HepG2 (cell line): ENCODE results near the gene ABHD17C. TPM values are rescaled to one million over a fixed set of nuclear protein-coding genes. Genes with fewer than 3 reads are reported as not detected.

Source experiments
- ATAC-seq: fragments of 200-7000 bp; cut with Tn5 transposase; 3 replicates; pipeline ENCODE4 v1.9.1; 2020; ENCODE audit warnings: mild to moderate bottlenecking, moderate library complexity
- BruUV-seq: library from RNA; stranded (reverse); fragments of 400-500 nt; replicated peaks from 2 replicates; lab custom pipeline; 2021; lab: Mats Ljungman, UMichigan
- CTCF ChIA-PET: fragments of 300-600 bp; formaldehyde crosslinking; extraction: SDS; loops from one replicate; lab custom pipeline; 2021; ENCODE audit warnings: low total read pairs, inconsistent platforms, low intra/inter-chr PET ratio; lab: Yijun Ruan, JAX
- POLR2A ChIA-PET: fragments of 350-600 bp; sonication (Branson Sonifier 250); formaldehyde crosslinking; loops from one replicate; lab custom pipeline; 2020; ENCODE audit warnings: antibody characterized with exemption, inconsistent platforms; lab: Yijun Ruan, JAX
- DNase-seq: peaks from one replicate; pipeline ENCODE4 v3.0.0-alpha.2; 2015; ENCODE audit warnings: low spot score
- FAIRE-seq: peaks from 3 replicates; lab custom pipeline; 2011; peaks lifted over from hg19 to GRCh38; lab: Jason Lieb, UNC
- H2AFZ ChIP-seq: one replicate; pipeline ENCODE4 v1.6.1; 2011; ENCODE audit warnings: low read length, inconsistent platforms
- H3K27ac ChIP-seq: fragments of 300-600 bp; 3 replicates; pipeline ENCODE4 v1.8.0; 2011; ENCODE audit warnings: mixed run types, mild to moderate bottlenecking, mixed read lengths, low read length, inconsistent platforms; ENCODE audit not compliant: insufficient read depth; ENCODE audit errors: extremely low read length
- H3K27me3 ChIP-seq, 2 experiments: fragments of 200-600 bp in 1 of 2; 2 replicates in 1 of 2; 3 replicates in 1 of 2; pipeline versions ENCODE4 v1.6.0 to v1.8.0; 2011; ENCODE audit warnings: low read length in 2 of 2, mild to moderate bottlenecking in 2 of 2, moderate library complexity in 2 of 2, inconsistent platforms in 1 of 2; ENCODE audit not compliant: insufficient read depth in 2 of 2, control insufficient read depth in 1 of 2
- H3K36me3 ChIP-seq, 2 experiments: fragments of 200-600 bp in 1 of 2; replicated peaks in 1 of 2; 2 replicates in 1 of 2; 3 replicates in 1 of 2; pipeline versions ENCODE4 v1.5.1 to v1.8.0; 2011; ENCODE audit warnings: low read length in 2 of 2, inconsistent platforms in 1 of 2; ENCODE audit not compliant: insufficient read depth in 2 of 2, control insufficient read depth in 1 of 2
- H3K4me1 ChIP-seq: 2 replicates; pipeline ENCODE4 v1.5.1; 2012; ENCODE audit warnings: low read length, inconsistent platforms; ENCODE audit not compliant: insufficient read depth
- H3K4me2 ChIP-seq: 2 replicates; pipeline ENCODE4 v1.6.0; 2011; ENCODE audit warnings: low read depth, low read length, inconsistent platforms
- H3K4me3 ChIP-seq, 3 experiments: fragments of 200-600 bp in 1 of 3; sonication (generic), shearing (Covaris generic) in 1 of 3; replicated peaks in 1 of 3; 2 replicates each; pipeline ENCODE4 v1.5.1; 2011 to 2016; ENCODE audit warnings: low read length in 3 of 3, inconsistent platforms in 2 of 3, low read depth in 2 of 3, mild to moderate bottlenecking in 2 of 3, control low read depth in 1 of 3, mixed read lengths in 1 of 3; ENCODE audit not compliant: insufficient read depth in 1 of 3
- H3K79me2 ChIP-seq: one replicate; pipeline ENCODE4 v1.6.1; 2011; ENCODE audit warnings: low read length, inconsistent platforms; ENCODE audit not compliant: insufficient read depth
- H3K9ac ChIP-seq: 2 replicates; pipeline ENCODE4 v1.6.0; 2011; ENCODE audit warnings: mild to moderate bottlenecking, low read depth, low read length, inconsistent platforms; ENCODE audit not compliant: insufficient read depth
- H3K9me3 ChIP-seq: 2 replicates; pipeline ENCODE4 v1.5.1; 2012; ENCODE audit warnings: mild to moderate bottlenecking, low read length
- H4K20me1 ChIP-seq: 2 replicates; pipeline ENCODE4 v1.6.0; 2011; ENCODE audit warnings: inconsistent platforms, mild to moderate bottlenecking, low read length, moderate library complexity; ENCODE audit not compliant: insufficient read depth
- ATF7-NPFF ChIP-seq: sonication (generic); formaldehyde crosslinking; IDR thresholded peaks from 2 replicates; pipeline ENCODE4 v1.8.1; 2023; ENCODE audit warnings: mild to moderate bottlenecking, low read depth, missing genetic modification reagents, moderate library complexity
- CBX1 ChIP-seq: IDR thresholded peaks from one replicate; pipeline ENCODE4 v1.6.1; 2016; ENCODE audit warnings: antibody characterized with exemption, low read depth
- DPF2 ChIP-seq: sonication (generic); formaldehyde crosslinking; IDR thresholded peaks from 2 replicates; pipeline ENCODE4 v1.4.0; 2020; ENCODE audit warnings: mild to moderate bottlenecking, low read depth, missing genetic modification reagents, borderline replicate concordance
- EZH2 ChIP-seq: conservative IDR thresholded peaks from 2 replicates; pipeline ENCODE4 v1.6.1; 2012; ENCODE audit warnings: mild to moderate bottlenecking, low read depth, low read length, moderate library complexity
- FOXC1 ChIP-seq: sonication (generic); formaldehyde crosslinking; IDR thresholded peaks from 2 replicates; pipeline ENCODE4 v1.8.0; 2022; ENCODE audit warnings: mild to moderate bottlenecking, missing genetic modification reagents, borderline replicate concordance
- ZBTB20 ChIP-seq: sonication (generic); formaldehyde crosslinking; IDR thresholded peaks from 2 replicates; pipeline ENCODE4 v1.8.1; 2023; ENCODE audit warnings: missing genetic modification reagents, low read depth, mild to moderate bottlenecking, borderline replicate concordance
- ZBTB8A ChIP-seq: sonication (generic); formaldehyde crosslinking; IDR thresholded peaks from 2 replicates; pipeline ENCODE4 v1.4.0; 2020; ENCODE audit warnings: mild to moderate bottlenecking, low read depth, missing genetic modification reagents, borderline replicate concordance
- ZNF501 ChIP-seq: sonication (generic); formaldehyde crosslinking; IDR thresholded peaks from 2 replicates; pipeline ENCODE4 v1.5.1; 2020; ENCODE audit warnings: mild to moderate bottlenecking, moderate library complexity, missing genetic modification reagents
- ZNF746 ChIP-seq: sonication (generic); formaldehyde crosslinking; IDR thresholded peaks from 2 replicates; pipeline ENCODE4 v1.8.0; 2022; ENCODE audit warnings: mild to moderate bottlenecking, missing genetic modification reagents
- WGBS: methylation state at CpG from one replicate; pipeline ENCODE4 v1.1.6; 2017; ENCODE audit warnings: low lambda C conversion rate; 5-methylcytosine and 5-hydroxymethylcytosine counted together
- in situ Hi-C: cut with HindIII; loops from 2 replicates; pipeline ENCODE4 v1.10.0; 2017; ENCODE audit warnings: low pct_unique_long_range_greater_than_20kb; ENCODE audit not compliant: extremely low pct_ligation_motif_present
- intact Hi-C: fragments of 100-400 bp; cut with micrococcal nuclease; formaldehyde crosslinking; loops from one replicate; pipeline ENCODE4 v1.10.0; 2022; ENCODE audit not compliant: unreplicated experiment
- polyA plus RNA-seq, 8 experiments: library from polyadenylated mRNA; depleted of rRNA in 3 of 8; stranded (reverse) in 7 of 8; unstranded in 1 of 8; fragments of >200 nt; fragmentation: Illumina TruSeq in 4 of 8; extraction: Trizol in 4 of 8; gene quantifications; 2 replicates each; pipeline versions ENCODE4 v1.2.1 to v1.2.3, GENCODE V29; 2011 to 2016; ENCODE audit warnings: low read depth in 4 of 8, missing spikeins in 1 of 8, mixed read lengths in 1 of 8; ENCODE audit not compliant: insufficient read depth in 1 of 8
- total RNA-seq, 5 experiments: library from RNA; depleted of rRNA; stranded (reverse); fragments of >200 nt; fragmentation: Illumina TruSeq; extraction: Trizol; gene quantifications; 2 replicates each; pipeline ENCODE4 v1.2.3, GENCODE V29; 2016; ENCODE audit warnings: low read depth in 1 of 5
- TF ChIP-seq, protein P1 (sequence below): sonication (generic); formaldehyde crosslinking; conservative IDR thresholded peaks from 2 replicates; pipeline ENCODE4 v1.4.0; 2020; ENCODE audit warnings: missing genetic modification reagents
- TF ChIP-seq, protein P2 (sequence below), 2 experiments: IDR thresholded peaks; 2 replicates each; pipeline ENCODE4 v1.6.1; 2011 to 2012; ENCODE audit warnings: low read length in 2 of 2, borderline replicate concordance in 1 of 2, low read depth in 1 of 2, mild to moderate bottlenecking in 1 of 2, moderate library complexity in 1 of 2

Gene ABHD17C
- total and polyA plus RNA-seq, 2 of the 13 experiments (the other 11 are each of a cell fraction or from before 2014, with no cell fraction given): 2.9 to 3.9 TPM

DNA sequence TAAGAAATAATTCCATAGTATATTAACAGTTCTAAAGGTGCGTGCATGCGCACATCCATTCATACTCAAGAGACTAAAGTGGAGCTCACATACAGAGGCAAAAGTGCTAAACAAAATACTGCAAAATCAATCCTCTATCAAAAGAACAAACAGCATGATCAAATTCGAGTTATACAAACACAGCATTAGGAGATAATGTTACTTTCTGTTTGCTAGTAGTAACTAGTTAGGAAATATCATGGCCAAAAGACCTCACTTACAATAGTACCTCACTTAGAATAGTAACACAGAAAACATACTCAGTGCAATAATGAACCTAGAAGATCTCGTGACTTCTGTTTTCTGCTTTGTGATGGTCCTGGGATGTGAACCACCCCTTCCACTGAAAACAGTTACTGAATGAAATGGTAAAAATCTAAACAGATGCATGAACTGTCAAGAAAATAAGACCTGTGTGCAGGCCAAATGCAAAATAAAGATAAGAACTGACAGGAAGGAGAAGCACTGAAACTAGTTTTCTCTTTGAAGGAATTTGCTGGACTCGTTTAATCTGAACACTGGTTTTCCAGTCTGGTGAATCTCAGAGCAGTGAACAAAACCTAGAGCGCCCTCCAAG lies 63.1 kb downstream of the ABHD17C start:
- ATAC-seq: no peak
- H3K4me2 ChIP-seq: no peak overlapping the region
- no peaks in the 10 kb centered on the region; a peak in 1 of 5 replicates for H3K36me3 ChIP-seq
- H4K20me1 ChIP-seq: no peaks in the 10 kb centered on the region
- no peak overlapping the region for H2AFZ ChIP-seq
- ChIA-PET CTCF (no interaction called here), POLR2A (no interaction called here)
- no peak overlapping the region for H3K9ac ChIP-seq
- H3K9me3 ChIP-seq: no peaks in the 10 kb centered on the region
- 71% methylated on average over 6 of the region's 6 CpGs for WGBS
- H3K27me3 ChIP-seq: no peaks in the 10 kb centered on the region
- in situ Hi-C loops (no loop called here), intact Hi-C loops (no loop called here)
- H3K4me3 ChIP-seq: no peak overlapping the region
- DNase-seq: no peak
- H3K27ac ChIP-seq: no peak overlapping the region
- no peak for FAIRE-seq
- no peaks in the 10 kb centered on the region for H3K4me1 ChIP-seq
- no TSS peak for BruUV-seq
- H3K79me2 ChIP-seq: no peaks in the 10 kb centered on the region
- TF ChIP-seq ZNF746 (CRISPR knock-in tag): no peak
- TF ChIP-seq FOXC1: no peak
- no peak for TF ChIP-seq ATF7-NPFF (CRISPR knock-in tag)
- TF ChIP-seq ZBTB20 (CRISPR knock-in tag): no peak
- TF ChIP-seq, protein P1, sequence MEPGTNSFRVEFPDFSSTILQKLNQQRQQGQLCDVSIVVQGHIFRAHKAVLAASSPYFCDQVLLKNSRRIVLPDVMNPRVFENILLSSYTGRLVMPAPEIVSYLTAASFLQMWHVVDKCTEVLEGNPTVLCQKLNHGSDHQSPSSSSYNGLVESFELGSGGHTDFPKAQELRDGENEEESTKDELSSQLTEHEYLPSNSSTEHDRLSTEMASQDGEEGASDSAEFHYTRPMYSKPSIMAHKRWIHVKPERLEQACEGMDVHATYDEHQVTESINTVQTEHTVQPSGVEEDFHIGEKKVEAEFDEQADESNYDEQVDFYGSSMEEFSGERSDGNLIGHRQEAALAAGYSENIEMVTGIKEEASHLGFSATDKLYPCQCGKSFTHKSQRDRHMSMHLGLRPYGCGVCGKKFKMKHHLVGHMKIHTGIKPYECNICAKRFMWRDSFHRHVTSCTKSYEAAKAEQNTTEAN (CRISPR knock-in tag): no peak
- TF ChIP-seq DPF2: no peak
- no peak for TF ChIP-seq ZBTB8A (CRISPR knock-in tag)
- no peak for TF ChIP-seq EZH2
- TF ChIP-seq, protein P2, sequence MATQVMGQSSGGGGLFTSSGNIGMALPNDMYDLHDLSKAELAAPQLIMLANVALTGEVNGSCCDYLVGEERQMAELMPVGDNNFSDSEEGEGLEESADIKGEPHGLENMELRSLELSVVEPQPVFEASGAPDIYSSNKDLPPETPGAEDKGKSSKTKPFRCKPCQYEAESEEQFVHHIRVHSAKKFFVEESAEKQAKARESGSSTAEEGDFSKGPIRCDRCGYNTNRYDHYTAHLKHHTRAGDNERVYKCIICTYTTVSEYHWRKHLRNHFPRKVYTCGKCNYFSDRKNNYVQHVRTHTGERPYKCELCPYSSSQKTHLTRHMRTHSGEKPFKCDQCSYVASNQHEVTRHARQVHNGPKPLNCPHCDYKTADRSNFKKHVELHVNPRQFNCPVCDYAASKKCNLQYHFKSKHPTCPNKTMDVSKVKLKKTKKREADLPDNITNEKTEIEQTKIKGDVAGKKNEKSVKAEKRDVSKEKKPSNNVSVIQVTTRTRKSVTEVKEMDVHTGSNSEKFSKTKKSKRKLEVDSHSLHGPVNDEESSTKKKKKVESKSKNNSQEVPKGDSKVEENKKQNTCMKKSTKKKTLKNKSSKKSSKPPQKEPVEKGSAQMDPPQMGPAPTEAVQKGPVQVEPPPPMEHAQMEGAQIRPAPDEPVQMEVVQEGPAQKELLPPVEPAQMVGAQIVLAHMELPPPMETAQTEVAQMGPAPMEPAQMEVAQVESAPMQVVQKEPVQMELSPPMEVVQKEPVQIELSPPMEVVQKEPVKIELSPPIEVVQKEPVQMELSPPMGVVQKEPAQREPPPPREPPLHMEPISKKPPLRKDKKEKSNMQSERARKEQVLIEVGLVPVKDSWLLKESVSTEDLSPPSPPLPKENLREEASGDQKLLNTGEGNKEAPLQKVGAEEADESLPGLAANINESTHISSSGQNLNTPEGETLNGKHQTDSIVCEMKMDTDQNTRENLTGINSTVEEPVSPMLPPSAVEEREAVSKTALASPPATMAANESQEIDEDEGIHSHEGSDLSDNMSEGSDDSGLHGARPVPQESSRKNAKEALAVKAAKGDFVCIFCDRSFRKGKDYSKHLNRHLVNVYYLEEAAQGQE (IDR thresholded peaks at IDR 0.05; ENCODE audit: borderline replicate concordance in 1 of 2, low read depth in 1 of 2, low read length in 2 of 2): no peak
- TF ChIP-seq CBX1: no peak
- TF ChIP-seq ZNF501 (CRISPR knock-in tag): no peak
